Smooth muscle cell (in vitro differentiated cells): Measurements from ENCODE around the gene SCLY. TPM values are rescaled to one million over a fixed set of nuclear protein-coding genes. Genes with fewer than 3 reads are reported as not detected.

Experiments
- DNase-seq: peaks from one replicate; lab custom pipeline; 2025; ENCODE audit not compliant: unreplicated experiment; lab: John Stamatoyannopoulos, UW
- H2AFZ ChIP-seq: fragments of 200-600 bp; sonication (generic); 2 replicates; pipeline ENCODE4 v1.6.0; 2016; ENCODE audit warnings: antibody characterized with exemption, low read depth, mild to moderate bottlenecking
- H3F3A ChIP-seq: fragments of 200-600 bp; sonication (generic); 2 replicates; pipeline ENCODE4 v1.6.0; 2017; ENCODE audit warnings: antibody characterized with exemption, low read depth
- H3K27ac ChIP-seq: fragments of 200-600 bp; sonication (generic); 2 replicates; pipeline ENCODE4 v1.5.1; 2016; ENCODE audit warnings: low read depth, mild to moderate bottlenecking
- H3K27me3 ChIP-seq: fragments of 200-600 bp; sonication (generic); 2 replicates; pipeline ENCODE4 v1.6.1; 2016; ENCODE audit warnings: low read depth, mild to moderate bottlenecking
- H3K36me3 ChIP-seq: fragments of 200-600 bp; sonication (generic); 2 replicates; pipeline ENCODE4 v1.5.1; 2016; ENCODE audit warnings: low read depth
- H3K4me1 ChIP-seq: fragments of 200-600 bp; sonication (generic); 2 replicates; pipeline ENCODE4 v1.5.1; 2016; ENCODE audit warnings: low read depth
- H3K4me2 ChIP-seq: fragments of 200-600 bp; sonication (generic); 2 replicates; pipeline ENCODE4 v1.6.0; 2016; ENCODE audit warnings: mild to moderate bottlenecking
- H3K4me3 ChIP-seq: fragments of 200-600 bp; sonication (generic); 2 replicates; pipeline ENCODE4 v1.5.1; 2016; ENCODE audit warnings: mild to moderate bottlenecking
- H3K79me2 ChIP-seq: fragments of 200-600 bp; sonication (generic); 2 replicates; pipeline ENCODE4 v1.6.0; 2016; ENCODE audit warnings: low read depth, mild to moderate bottlenecking
- H3K9ac ChIP-seq: fragments of 200-600 bp; sonication (generic); 2 replicates; pipeline ENCODE4 v1.6.0; 2016; ENCODE audit warnings: low read depth
- H3K9me3 ChIP-seq: fragments of 200-600 bp; sonication (generic); replicated peaks from 2 replicates; pipeline ENCODE4 v1.5.1; 2016; ENCODE audit warnings: low read depth
- H4K20me1 ChIP-seq: fragments of 200-600 bp; sonication (generic); 2 replicates; pipeline ENCODE4 v1.6.0; 2016; ENCODE audit warnings: low read depth
- WGBS: methylation state at CpG from one replicate; pipeline ENCODE4 v1.1.7; 2016; ENCODE audit warnings: low lambda C conversion rate; 5-methylcytosine and 5-hydroxymethylcytosine counted together
- polyA plus RNA-seq: library from polyadenylated mRNA; unstranded; fragments of >200 nt; fragmentation: Nextera tagmentation; extraction: Ambion mirVana; gene quantifications from 2 replicates; pipeline ENCODE4 v1.2.1, GENCODE V29; 2016
- total RNA-seq: library from RNA; depleted of rRNA; stranded (reverse); fragments of >200 nt; gene quantifications from 2 replicates; pipeline ENCODE4 v1.2.3, GENCODE V29; 2014
- TF ChIP-seq, protein P1 (sequence below): fragments of 200-600 bp; sonication (generic); IDR thresholded peaks from 2 replicates; pipeline ENCODE4 v1.5.1; 2017; ENCODE audit warnings: borderline replicate concordance, mild to moderate bottlenecking, antibody characterized with exemption; ENCODE audit not compliant: insufficient read depth, poor library complexity, severe bottlenecking

Gene SCLY
- total and polyA plus RNA-seq, 2 experiments from 2014 or later: 7.6 to 12.9 TPM

DNA sequence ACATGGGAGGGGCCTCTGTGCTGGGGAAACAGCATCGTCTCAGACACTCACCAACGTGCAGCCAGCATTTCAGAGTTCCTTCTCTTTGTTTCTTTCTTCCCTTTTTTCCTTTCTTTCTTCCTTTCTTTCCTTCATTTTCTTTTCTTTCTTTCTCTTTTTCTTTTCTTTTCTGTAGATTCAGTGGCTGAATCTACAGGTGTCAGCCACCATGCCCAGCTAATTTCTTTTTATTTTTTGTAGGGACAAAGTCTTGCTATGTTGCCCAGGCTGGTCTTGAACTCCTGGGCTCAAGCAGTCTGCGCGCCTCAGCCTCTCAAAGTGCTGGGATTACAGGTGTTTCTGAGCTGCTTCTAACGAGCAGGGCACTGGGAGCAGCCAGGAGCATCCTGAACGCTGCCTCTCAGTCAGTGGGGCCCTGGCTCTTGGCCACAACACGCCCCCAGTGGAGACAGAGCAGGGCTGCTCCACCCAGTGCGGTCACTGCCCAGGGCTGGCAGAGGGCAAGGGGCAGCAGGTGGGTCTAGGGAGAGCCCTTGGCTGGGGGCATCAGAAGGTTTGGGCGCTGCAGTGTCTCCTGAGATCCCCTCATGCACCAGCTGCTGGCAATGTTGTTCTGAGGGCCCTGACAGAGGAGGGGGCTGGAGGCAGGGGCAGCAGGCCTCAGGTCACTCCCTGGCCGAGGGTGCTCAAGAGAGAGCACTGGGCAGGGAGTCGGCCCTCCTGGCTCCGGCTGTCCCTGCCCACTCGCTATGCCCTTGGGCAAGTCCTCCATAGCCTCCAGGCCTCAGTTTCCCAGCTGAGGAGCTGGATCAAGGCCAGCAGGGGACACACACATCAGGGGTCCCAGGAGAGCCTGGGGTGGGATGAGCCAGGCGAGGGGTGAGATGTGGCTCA, 72.9 kb downstream of the SCLY start:
- Histone ChIP-seq H3K4me3 (no peak overlapping the region), H3K9ac (no peak overlapping the region), H4K20me1 (no peaks in the 10 kb centered on the region), H3F3A (no peaks in the 10 kb centered on the region), H3K36me3 (no peaks in the 10 kb centered on the region), H3K4me2 (no peak overlapping the region), H3K4me1 (no peaks in the 10 kb centered on the region), H3K79me2 (no peaks in the 10 kb centered on the region), H2AFZ (no peak overlapping the region), H3K27me3 (no peaks in the 10 kb centered on the region), H3K9me3 (no peaks in the 10 kb centered on the region), H3K27ac (no peak overlapping the region)
- TF ChIP-seq, protein P1, sequence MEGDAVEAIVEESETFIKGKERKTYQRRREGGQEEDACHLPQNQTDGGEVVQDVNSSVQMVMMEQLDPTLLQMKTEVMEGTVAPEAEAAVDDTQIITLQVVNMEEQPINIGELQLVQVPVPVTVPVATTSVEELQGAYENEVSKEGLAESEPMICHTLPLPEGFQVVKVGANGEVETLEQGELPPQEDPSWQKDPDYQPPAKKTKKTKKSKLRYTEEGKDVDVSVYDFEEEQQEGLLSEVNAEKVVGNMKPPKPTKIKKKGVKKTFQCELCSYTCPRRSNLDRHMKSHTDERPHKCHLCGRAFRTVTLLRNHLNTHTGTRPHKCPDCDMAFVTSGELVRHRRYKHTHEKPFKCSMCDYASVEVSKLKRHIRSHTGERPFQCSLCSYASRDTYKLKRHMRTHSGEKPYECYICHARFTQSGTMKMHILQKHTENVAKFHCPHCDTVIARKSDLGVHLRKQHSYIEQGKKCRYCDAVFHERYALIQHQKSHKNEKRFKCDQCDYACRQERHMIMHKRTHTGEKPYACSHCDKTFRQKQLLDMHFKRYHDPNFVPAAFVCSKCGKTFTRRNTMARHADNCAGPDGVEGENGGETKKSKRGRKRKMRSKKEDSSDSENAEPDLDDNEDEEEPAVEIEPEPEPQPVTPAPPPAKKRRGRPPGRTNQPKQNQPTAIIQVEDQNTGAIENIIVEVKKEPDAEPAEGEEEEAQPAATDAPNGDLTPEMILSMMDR: no peak
- no peak for DNase-seq
- 83% methylated on average over 14 of the region's 14 CpGs for WGBS

DNA sequence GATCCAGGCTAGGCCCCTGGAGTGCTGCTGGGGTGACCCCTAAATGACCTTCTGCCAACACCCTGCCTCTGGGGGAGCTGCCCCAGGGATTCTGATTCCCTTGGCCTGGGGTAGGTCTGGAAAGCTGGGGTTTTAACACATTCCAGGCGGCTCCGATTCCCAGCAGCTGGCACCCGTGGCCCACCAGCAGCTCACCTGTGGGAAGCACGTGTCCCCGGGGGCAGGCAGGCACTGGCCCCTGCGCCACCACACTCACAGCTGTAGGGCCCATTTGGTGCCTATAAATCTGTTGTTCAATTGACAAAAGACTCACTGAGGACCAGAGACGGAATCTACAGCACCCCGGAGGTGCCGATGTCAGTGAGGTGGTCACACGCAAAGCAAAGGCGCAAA, 73.6 kb downstream of the SCLY start:
- no peaks in the 10 kb centered on the region for H3K27me3 ChIP-seq
- no peak overlapping the region for H3K4me3 ChIP-seq
- TF ChIP-seq, protein P1: no peak
- H3K9ac ChIP-seq: no peak overlapping the region
- no peaks in the 10 kb centered on the region for H3K79me2 ChIP-seq
- no peak overlapping the region for H2AFZ ChIP-seq
- no peak overlapping the region for H3K27ac ChIP-seq
- 94% methylated on average over 11 of the region's 11 CpGs for WGBS
- no peaks in the 10 kb centered on the region for H3K36me3 ChIP-seq
- no peaks in the 10 kb centered on the region for H3K9me3 ChIP-seq
- no peaks in the 10 kb centered on the region for H3F3A ChIP-seq
- DNase-seq: no peak
- H3K4me2 ChIP-seq: no peak overlapping the region
- no peaks in the 10 kb centered on the region for H3K4me1 ChIP-seq
- no peaks in the 10 kb centered on the region for H4K20me1 ChIP-seq

DNA sequence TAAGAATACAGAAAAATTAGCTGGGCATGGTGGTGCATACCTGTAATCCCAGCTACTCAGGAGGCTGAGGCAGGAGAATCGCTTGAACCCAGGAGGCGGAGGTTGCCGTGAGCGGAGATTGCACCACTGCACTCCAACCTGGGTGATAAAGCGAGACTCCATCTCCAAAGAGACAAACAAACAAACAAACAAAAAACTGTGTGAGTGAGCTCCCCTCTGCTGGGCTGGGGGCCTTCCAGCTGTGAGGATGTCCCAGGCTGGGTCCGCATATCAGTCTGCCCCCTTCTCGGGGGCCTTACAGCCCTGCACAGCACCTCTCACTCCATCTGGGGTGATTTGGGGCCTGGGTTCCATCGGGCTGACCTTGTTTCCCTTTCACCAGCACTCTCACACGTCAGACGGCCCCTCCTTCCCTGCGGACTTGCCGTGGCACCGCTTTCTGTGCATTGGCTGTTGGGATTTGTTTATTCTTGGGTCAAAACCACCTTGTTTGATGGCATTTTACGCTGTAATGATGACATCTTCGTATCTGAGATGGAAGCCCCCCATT, 74.9 kb downstream of the SCLY start:
- 92% methylated on average over 15 of the region's 15 CpGs for WGBS
- TF ChIP-seq, protein P1: no peak

More for the DNA sequence above, 74.9 kb downstream of the SCLY start:
- no peaks in the 10 kb centered on the region for H3K9me3 ChIP-seq
- H3K4me2 ChIP-seq: no peak overlapping the region
- no peaks in the 10 kb centered on the region for H3K79me2 ChIP-seq
- H3K27me3 ChIP-seq: no peaks in the 10 kb centered on the region
- no peak overlapping the region for H3K27ac ChIP-seq
- H3K36me3 ChIP-seq: no peaks in the 10 kb centered on the region
- H3F3A ChIP-seq: no peaks in the 10 kb centered on the region
- no peak overlapping the region for H3K4me3 ChIP-seq
- no peaks in the 10 kb centered on the region for H3K4me1 ChIP-seq
- DNase-seq: no peak
- H4K20me1 ChIP-seq: no peaks in the 10 kb centered on the region
- H3K9ac ChIP-seq: no peak overlapping the region
- no peak overlapping the region for H2AFZ ChIP-seq
